WTC11 (cell line): ENCODE data around the gene ARRDC1.

Experiments used
- ATF6 ChIP-seq: sonication (generic); formaldehyde crosslinking; IDR thresholded peaks from 2 replicates; pipeline ENCODE4 v1.8.1; 2023; ENCODE audit warnings: mild to moderate bottlenecking, missing genetic modification reagents
- JUN ChIP-seq: sonication (generic); formaldehyde crosslinking; IDR thresholded peaks from 2 replicates; pipeline ENCODE4 v1.8.0; 2023; ENCODE audit warnings: mild to moderate bottlenecking, missing genetic modification reagents
- TF ChIP-seq, protein P1 (sequence below): sonication (generic); formaldehyde crosslinking; IDR thresholded peaks from 2 replicates; pipeline ENCODE4 v1.8.1; 2023; ENCODE audit warnings: mild to moderate bottlenecking, missing genetic modification reagents
- TF ChIP-seq, protein P2 (sequence below): fragments of 200-600 bp; IDR thresholded peaks from 2 replicates; pipeline ENCODE4 v1.8.0; 2022; ENCODE audit warnings: antibody characterized with exemption
- TF ChIP-seq, protein P3 (sequence below): sonication (generic); formaldehyde crosslinking; IDR thresholded peaks from 2 replicates; pipeline ENCODE4 v1.8.1; 2023; ENCODE audit warnings: mild to moderate bottlenecking, moderate library complexity, missing genetic modification reagents

DNA sequence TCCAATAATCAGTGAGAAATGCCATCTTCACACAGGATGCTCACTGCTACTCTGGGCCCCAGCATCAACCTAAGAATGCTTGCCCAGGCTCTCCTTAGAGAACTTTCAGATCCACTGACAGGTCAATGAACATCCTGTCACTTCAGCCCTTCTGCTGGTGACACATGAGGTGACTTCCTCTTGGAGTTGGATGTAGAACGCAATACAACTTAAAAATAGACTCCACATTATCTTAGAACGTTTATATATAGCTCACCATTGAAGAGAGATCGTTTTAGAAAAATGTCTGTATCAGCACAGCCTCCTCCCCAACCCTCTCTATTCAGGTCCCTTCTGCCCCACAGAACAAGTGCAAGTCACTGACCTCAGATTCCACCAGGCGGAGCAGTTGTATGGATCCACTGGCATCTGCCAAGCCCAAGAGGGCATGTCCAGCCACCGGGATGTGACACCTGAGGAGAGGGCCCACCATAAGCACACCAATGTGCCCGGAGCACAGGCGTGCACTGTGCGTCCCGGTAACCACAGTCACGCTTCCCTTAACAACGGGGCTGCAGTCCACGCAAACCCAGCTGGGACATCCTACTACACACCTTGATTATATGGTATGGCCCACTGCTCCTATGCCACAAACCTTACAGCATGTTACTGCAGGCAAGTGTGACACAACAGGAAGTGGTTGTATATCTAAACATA, 29.6 kb upstream of the ARRDC1 start:
- TF ChIP-seq, protein P1, sequence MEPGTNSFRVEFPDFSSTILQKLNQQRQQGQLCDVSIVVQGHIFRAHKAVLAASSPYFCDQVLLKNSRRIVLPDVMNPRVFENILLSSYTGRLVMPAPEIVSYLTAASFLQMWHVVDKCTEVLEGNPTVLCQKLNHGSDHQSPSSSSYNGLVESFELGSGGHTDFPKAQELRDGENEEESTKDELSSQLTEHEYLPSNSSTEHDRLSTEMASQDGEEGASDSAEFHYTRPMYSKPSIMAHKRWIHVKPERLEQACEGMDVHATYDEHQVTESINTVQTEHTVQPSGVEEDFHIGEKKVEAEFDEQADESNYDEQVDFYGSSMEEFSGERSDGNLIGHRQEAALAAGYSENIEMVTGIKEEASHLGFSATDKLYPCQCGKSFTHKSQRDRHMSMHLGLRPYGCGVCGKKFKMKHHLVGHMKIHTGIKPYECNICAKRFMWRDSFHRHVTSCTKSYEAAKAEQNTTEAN (CRISPR knock-in tag): no peak
- TF ChIP-seq, protein P2, sequence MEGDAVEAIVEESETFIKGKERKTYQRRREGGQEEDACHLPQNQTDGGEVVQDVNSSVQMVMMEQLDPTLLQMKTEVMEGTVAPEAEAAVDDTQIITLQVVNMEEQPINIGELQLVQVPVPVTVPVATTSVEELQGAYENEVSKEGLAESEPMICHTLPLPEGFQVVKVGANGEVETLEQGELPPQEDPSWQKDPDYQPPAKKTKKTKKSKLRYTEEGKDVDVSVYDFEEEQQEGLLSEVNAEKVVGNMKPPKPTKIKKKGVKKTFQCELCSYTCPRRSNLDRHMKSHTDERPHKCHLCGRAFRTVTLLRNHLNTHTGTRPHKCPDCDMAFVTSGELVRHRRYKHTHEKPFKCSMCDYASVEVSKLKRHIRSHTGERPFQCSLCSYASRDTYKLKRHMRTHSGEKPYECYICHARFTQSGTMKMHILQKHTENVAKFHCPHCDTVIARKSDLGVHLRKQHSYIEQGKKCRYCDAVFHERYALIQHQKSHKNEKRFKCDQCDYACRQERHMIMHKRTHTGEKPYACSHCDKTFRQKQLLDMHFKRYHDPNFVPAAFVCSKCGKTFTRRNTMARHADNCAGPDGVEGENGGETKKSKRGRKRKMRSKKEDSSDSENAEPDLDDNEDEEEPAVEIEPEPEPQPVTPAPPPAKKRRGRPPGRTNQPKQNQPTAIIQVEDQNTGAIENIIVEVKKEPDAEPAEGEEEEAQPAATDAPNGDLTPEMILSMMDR: no peak
- TF ChIP-seq, protein P3, sequence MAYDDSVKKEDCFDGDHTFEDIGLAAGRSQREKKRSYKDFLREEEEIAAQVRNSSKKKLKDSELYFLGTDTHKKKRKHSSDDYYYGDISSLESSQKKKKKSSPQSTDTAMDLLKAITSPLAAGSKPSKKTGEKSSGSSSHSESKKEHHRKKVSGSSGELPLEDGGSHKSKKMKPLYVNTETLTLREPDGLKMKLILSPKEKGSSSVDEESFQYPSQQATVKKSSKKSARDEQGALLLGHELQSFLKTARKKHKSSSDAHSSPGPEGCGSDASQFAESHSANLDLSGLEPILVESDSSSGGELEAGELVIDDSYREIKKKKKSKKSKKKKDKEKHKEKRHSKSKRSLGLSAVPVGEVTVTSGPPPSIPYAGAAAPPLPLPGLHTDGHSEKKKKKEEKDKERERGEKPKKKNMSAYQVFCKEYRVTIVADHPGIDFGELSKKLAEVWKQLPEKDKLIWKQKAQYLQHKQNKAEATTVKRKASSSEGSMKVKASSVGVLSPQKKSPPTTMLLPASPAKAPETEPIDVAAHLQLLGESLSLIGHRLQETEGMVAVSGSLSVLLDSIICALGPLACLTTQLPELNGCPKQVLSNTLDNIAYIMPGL (CRISPR knock-in tag): no peak
- no peak for TF ChIP-seq ATF6 (CRISPR knock-in tag)
- TF ChIP-seq JUN (CRISPR knock-in tag): no peak
